Transverse colon (tissue), 4 donors: ENCODE results near the gene VTI1A. TPM values are rescaled to one million over a fixed set of nuclear protein-coding genes. Genes with fewer than 3 reads are reported as not detected.

ENCODE experiments used
- DNase-seq: peaks from one replicate; pipeline ENCODE4 v3.0.0-alpha.2; 2019
- H3K27ac ChIP-seq, 4 donors: fragments of 200-600 bp; sonication (generic); 2 replicates each; pipeline ENCODE4 v1.5.1; 2016 to 2018; ENCODE audit warnings: inconsistent platforms in 4 of 4
- H3K27me3 ChIP-seq: fragments of 200-600 bp; sonication (generic); 2 replicates; pipeline ENCODE4 v1.5.1; 2017; ENCODE audit warnings: inconsistent platforms
- H3K36me3 ChIP-seq, 4 donors: fragments of 200-600 bp; sonication (generic); 2 replicates each; pipeline ENCODE4 v1.5.1; 2017 to 2019; ENCODE audit warnings: inconsistent platforms in 4 of 4
- H3K4me1 ChIP-seq, 4 donors: fragments of 200-600 bp; sonication (generic); 2 replicates each; pipeline ENCODE4 v1.5.1; 2017 to 2020; ENCODE audit warnings: inconsistent platforms in 4 of 4
- H3K4me3 ChIP-seq, 4 donors: fragments of 200-600 bp; sonication (generic); 1 replicate in 1 of 4; 2 replicates in 3 of 4; pipeline versions ENCODE4 v1.5.1 to v1.6.1; 2017 to 2019; ENCODE audit warnings: inconsistent platforms in 4 of 4
- H3K9me3 ChIP-seq, 2 donors: fragments of 200-600 bp; sonication (generic); 2 replicates each; pipeline ENCODE4 v1.5.1; 2017 to 2019; ENCODE audit warnings: inconsistent platforms in 2 of 2
- CTCF ChIP-seq, 5 experiments: fragments of 200-600 bp in 3 of 5; fragments of 450-650 bp in 2 of 5; sonication (generic) in 3 of 5; IDR thresholded peaks; 1 replicate in 2 of 5; 2 replicates in 3 of 5; pipeline ENCODE4 v1.5.1; 2016 to 2017; ENCODE audit warnings: antibody characterized with exemption in 5 of 5, inconsistent platforms in 3 of 5, mild to moderate bottlenecking in 2 of 5, moderate library complexity in 1 of 5
- EP300 ChIP-seq: sonication (generic); formaldehyde crosslinking; IDR thresholded peaks from one replicate; pipeline ENCODE4 v1.6.1; 2017; ENCODE audit warnings: antibody characterized with exemption, low read depth
- POLR2A ChIP-seq: fragments of 450-650 bp; IDR thresholded peaks from one replicate; pipeline ENCODE4 v1.6.1; 2016; ENCODE audit warnings: antibody characterized with exemption, mild to moderate bottlenecking, moderate library complexity
- POLR2AphosphoS5 ChIP-seq, 3 donors: sonication (generic); formaldehyde crosslinking; IDR thresholded peaks; one replicate each; pipeline ENCODE4 v1.6.1; 2016; ENCODE audit warnings: antibody characterized with exemption in 3 of 3
- WGBS, 2 donors: methylation state at CpG; one replicate each; pipeline ENCODE4 v1.1.5; 2018; ENCODE audit warnings: low coverage in 1 of 2; 5-methylcytosine and 5-hydroxymethylcytosine counted together
- in situ Hi-C, 4 donors: fragments of 200-750 bp; cut with MboI; loops; one replicate each; pipeline versions ENCODE4 v1.15.0 to v1.15.1; 2017; ENCODE audit warnings: low sequenced_read_pairs in 3 of 4, low pct_ligation_motif_present in 1 of 4, low pct_unique_long_range_greater_than_20kb in 1 of 4
- intact Hi-C: fragments of 100-400 bp; cut with DNase I; formaldehyde crosslinking; loops from one replicate; pipeline ENCODE4 v1.15.1; 2023; ENCODE audit warnings: low total_unique reads
- total RNA-seq, 4 donors: library from RNA; depleted of rRNA; stranded (reverse); fragments of >200 nt; gene quantifications; one replicate each; pipeline ENCODE4 v1.1.0, GENCODE V29; 2016

VTI1A gene
- total RNA-seq, 4 donors from 2014 or later: 65.8 to 211 (median 149) TPM

GRCh38 chr10:112739592-112740353 is 292.8 kb downstream of the VTI1A start:
- H3K4me3 ChIP-seq: no peak overlapping the region
- in situ Hi-C loops: loop anchor here in 1 of 4 donors (25.0 kb wide), 1 partner anchor 373 kb away; no protein-coding TSS in a partner anchor
- no peaks in the 10 kb centered on the region for H3K27me3 ChIP-seq
- no peaks in the 10 kb centered on the region for H3K9me3 ChIP-seq
- H3K4me1 ChIP-seq: peaks cover 4 to 55% (median 35%) of the 10 kb centered on the region in 4 donors
- H3K36me3 ChIP-seq: no peaks in the 10 kb centered on the region
- 45 to 63% methylated on average over 4 to 5 of the region's 6 CpGs for WGBS, 2 donors
- H3K27ac ChIP-seq: no peak overlapping the region
- TF ChIP-seq EP300: no peak
- no peak for TF ChIP-seq POLR2AphosphoS5 (IDR thresholded peaks at IDR 0.05)
- TF ChIP-seq POLR2A: no peak
- no peak for TF ChIP-seq CTCF (IDR thresholded peaks at IDR 0.05)
- no peak for DNase-seq
- intact Hi-C loops: no loop called here

GRCh38 chr10:112741830-112742402 is 294.9 kb downstream of the VTI1A start:
- TF ChIP-seq EP300: no peak
- no peak overlapping the region for H3K4me3 ChIP-seq
- no peaks in the 10 kb centered on the region for H3K9me3 ChIP-seq
- intact Hi-C loops (no loop called here), in situ Hi-C loops (loop anchor here in 1 of 4 donors (25.0 kb wide), 1 partner anchor 370 kb away; no protein-coding TSS in a partner anchor)
- H3K27ac ChIP-seq: peak overlapping the region; percentile 24 to 75 (median 65)
- H3K4me1 ChIP-seq: peaks cover 4 to 59% (median 40%) of the 10 kb centered on the region in 4 donors
- WGBS, 2 donors: 19 to 48% methylated on average over 3 of the region's 3 CpGs
- no peaks in the 10 kb centered on the region for H3K27me3 ChIP-seq
- H3K36me3 ChIP-seq: no peaks in the 10 kb centered on the region
- peak; percentile 23 for DNase-seq

DNA sequence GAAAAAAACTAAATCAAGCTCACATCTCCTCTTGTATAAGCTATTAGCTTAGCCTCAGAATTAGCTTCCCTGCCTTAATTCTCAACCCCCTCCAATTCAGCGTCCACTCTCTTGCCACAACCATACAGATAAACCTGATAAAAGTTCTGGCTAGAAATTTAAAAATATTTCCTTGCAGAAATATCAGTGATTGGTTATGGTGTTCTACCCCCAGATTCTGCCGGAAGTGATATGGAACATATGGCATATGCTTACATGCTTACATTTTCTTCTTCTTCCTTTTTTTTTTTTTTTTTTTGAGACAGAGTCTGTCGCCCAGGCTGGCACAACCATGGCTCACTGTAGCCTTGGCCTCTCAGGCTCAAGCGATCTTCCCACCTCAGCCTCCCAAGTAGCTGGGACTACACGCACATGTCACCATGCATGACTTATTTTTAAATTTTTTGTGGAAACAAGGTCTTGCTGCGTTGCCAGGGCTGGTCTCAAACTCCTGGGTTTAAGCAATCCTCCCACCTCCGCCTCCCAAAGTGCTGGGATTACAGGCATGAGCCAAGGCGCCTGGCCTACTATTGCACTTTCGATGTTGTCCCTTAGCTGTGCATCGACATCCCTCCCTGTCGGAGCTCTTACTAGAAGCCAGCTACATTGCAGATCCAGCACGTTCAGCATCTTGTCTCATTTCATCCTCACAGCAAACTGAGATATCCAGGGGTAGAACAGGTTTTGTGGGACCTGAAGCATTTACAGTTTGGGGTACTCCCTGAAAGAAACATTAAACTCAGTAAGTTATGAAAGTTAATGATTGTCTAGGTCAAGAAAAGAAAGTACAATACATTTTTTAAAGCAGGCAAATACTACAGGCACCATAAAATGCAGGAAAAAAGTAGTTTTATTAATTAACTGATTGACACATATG is 297.4 kb downstream of the VTI1A start:
- H3K4me3 ChIP-seq: no peak overlapping the region
- intact Hi-C loops: no loop called here
- WGBS, 2 donors: 52 to 70% methylated on average over 8 to 12 of the region's 12 CpGs
- H3K27me3 ChIP-seq: no peaks in the 10 kb centered on the region
- in situ Hi-C loops: loop anchor here in 1 of 4 donors (25.0 kb wide), 1 partner anchor 368 kb away; no protein-coding TSS in a partner anchor
- no peaks in the 10 kb centered on the region for H3K9me3 ChIP-seq
- TF ChIP-seq POLR2AphosphoS5 (IDR thresholded peaks at IDR 0.05): no peak
- no peak for TF ChIP-seq CTCF (IDR thresholded peaks at IDR 0.05)
- no peak for TF ChIP-seq POLR2A
- TF ChIP-seq EP300: no peak
- H3K27ac ChIP-seq: peak overlapping the region; percentile 59 to 75 (median 72)
- no peaks in the 10 kb centered on the region for H3K36me3 ChIP-seq
- peaks cover 4 to 46% (median 36%) of the 10 kb centered on the region in 4 donors for H3K4me1 ChIP-seq
- peak; percentile 24 for DNase-seq

DNA sequence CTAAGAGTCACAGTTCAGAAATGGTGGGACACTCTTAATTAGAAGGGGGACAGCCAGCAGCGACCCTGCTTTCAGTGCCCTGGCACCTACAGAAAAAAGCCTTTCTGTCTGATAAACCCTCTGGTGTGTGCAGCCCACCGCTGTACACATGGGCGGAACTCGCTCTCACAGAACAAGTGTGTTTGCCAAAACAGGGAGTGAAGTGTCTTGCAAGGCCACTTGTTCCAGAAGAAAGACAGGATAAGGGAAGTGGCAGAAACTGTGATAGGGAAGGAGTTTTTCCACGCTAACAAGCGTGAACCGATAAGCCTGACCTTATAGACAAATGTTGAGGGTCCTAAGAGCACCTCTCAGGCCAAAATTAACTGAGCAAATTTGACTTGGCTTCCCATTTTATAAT is 299.3 kb downstream of the VTI1A start:
- intact Hi-C loops (no loop called here), in situ Hi-C loops (loop anchor here in 1 of 4 donors (25.0 kb wide), 1 partner anchor 366 kb away; no protein-coding TSS in a partner anchor)
- WGBS, 2 donors: 92 to 98% methylated on average over 3 to 7 of the region's 7 CpGs

More for the DNA sequence above, 299.3 kb downstream of the VTI1A start:
- peaks cover 4 to 52% (median 41%) of the 10 kb centered on the region in 4 donors for H3K4me1 ChIP-seq
- H3K4me3 ChIP-seq: no peak overlapping the region
- no peak for DNase-seq
- H3K9me3 ChIP-seq: no peaks in the 10 kb centered on the region
- H3K27ac ChIP-seq: no peak overlapping the region
- H3K36me3 ChIP-seq: no peaks in the 10 kb centered on the region
- TF ChIP-seq CTCF (IDR thresholded peaks at IDR 0.05) (no peak), POLR2A (no peak), EP300 (no peak), POLR2AphosphoS5 (IDR thresholded peaks at IDR 0.05) (no peak)
- no peaks in the 10 kb centered on the region for H3K27me3 ChIP-seq
